Measurements from ENCODE around the gene RCOR3.
"Not testable (repeated sequence)": the region's sequence is repeated elsewhere in the genome, so short reads cannot be mapped to it uniquely, and the experiment has no call there.

RCOR3 gene

GRCh38 chr1:211339631-211340041 lies 80.5 kb downstream of the RCOR3 start:
- in situ Hi-C loops (cut with MboI; ENCODE audit: low sequenced_read_pairs), result no loop called here

DNA sequence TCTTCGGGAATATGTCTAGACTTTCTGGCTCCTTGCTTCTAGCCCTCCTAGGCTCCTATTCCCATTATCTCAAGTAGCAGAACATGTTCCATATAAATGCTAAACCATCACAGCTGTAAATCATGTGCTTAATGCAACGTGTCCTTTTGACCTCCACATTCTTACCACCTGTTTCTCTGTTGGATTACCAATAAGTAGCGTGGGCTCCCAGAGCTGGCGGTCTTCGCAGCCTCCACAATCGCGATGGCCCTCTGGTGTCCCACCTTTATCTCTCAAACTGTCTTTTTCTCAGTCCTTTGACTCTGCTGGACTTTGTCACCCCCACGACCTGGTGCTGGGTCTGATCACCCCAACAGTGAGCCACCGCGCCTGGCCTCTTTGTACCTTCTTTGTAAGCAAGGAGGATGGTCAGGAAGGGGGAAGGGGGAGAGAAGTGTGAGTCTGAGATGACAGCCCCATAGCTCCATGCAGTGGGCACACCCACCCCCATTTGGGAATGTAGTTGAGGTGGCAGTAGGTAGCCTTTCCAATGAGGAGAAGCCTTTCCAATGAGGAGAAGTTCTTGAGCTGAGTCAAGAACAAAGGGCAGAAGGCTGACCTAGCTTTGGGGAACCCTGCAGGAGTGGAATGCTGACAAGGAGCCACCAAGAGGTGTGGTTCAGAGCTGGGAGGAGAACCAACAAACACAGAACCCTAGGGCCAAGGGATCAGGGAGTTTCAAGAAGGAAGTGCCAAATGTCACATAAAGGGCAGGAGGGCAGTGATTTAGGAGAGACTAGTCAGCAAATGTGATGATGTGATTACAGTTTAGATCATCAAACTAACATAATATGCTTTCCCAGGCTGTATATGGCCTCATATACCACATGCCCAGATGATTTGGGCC lies 81.7 kb downstream of the RCOR3 start:
- in situ Hi-C loops (cut with MboI; ENCODE audit: low sequenced_read_pairs), result no loop called here

- in situ Hi-C loops (cut with MboI; ENCODE audit: low sequenced_read_pairs), result no loop called here
Measured at GRCh38 chr1:211341999-211342398, 82.8 kb downstream of the RCOR3 start.

- in situ Hi-C loops (cut with MboI; ENCODE audit: low sequenced_read_pairs), result no loop called here
Measured at GRCh38 chr1:211343607-211344006, 84.4 kb downstream of the RCOR3 start.

DNA sequence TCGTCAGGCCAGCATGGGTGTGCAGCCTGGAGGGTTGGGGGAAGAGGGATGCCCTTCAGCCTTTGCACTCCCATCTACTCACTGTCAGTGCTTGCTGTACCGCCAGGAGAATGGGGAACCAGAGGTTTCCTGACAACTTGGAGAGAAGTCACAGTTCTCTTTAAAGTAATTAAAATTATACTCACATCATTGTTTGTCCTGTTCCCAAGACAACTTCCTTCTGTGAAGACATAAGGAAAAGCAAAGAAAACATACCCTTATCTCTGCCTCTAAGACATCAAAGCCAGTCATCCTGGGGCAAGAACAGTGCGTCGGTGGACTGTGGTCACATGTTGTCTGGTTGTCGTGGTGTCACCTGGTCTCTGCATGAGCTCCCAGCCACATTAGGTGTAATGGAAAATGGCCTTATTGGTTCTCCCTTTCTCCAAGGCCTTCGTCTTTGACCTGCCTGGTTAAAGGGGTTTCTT lies 85.0 kb downstream of the RCOR3 start:
- in situ Hi-C loops (cut with MboI; ENCODE audit: low sequenced_read_pairs), result no loop called here

- in situ Hi-C loops (cut with MboI; ENCODE audit: low sequenced_read_pairs), result no loop called here
Measured at GRCh38 chr1:211345719-211346118, 86.6 kb downstream of the RCOR3 start.

- in situ Hi-C loops (cut with MboI; ENCODE audit: low sequenced_read_pairs), result no loop called here
Measured at GRCh38 chr1:211347077-211347844, 88.1 kb downstream of the RCOR3 start.

- in situ Hi-C loops (cut with MboI; ENCODE audit: low sequenced_read_pairs), result no loop called here
Measured at GRCh38 chr1:211348547-211348946, 89.4 kb downstream of the RCOR3 start.

GRCh38 chr1:211349741-211350140 lies 90.6 kb downstream of the RCOR3 start:
- in situ Hi-C loops (cut with MboI; ENCODE audit: low sequenced_read_pairs), result no loop called here

- in situ Hi-C loops (cut with MboI; ENCODE audit: low sequenced_read_pairs), result not testable (repeated sequence)
Measured at GRCh38 chr1:211352055-211352454, 92.9 kb downstream of the RCOR3 start.

DNA sequence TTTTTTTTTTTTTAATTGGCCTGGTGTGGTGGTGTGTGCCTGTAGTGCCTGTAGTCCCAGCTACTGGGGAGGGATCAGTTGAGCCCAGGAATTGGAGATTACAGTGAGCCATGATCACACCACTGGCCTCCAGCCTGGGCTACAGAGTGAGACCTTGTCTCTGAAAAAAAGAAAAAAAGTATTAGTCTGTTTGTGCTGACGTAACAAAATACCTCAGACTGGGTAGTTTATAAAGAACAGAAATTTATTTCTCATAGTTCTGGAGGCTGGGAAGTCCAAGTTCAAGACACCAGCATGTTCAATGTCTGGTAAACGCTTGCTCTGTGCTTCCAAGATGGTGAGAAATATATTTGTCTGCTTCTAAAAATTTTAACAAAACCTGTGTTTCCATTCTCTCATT lies 93.3 kb downstream of the RCOR3 start:
- in situ Hi-C loops (cut with MboI; ENCODE audit: low sequenced_read_pairs), result no loop called here

DNA sequence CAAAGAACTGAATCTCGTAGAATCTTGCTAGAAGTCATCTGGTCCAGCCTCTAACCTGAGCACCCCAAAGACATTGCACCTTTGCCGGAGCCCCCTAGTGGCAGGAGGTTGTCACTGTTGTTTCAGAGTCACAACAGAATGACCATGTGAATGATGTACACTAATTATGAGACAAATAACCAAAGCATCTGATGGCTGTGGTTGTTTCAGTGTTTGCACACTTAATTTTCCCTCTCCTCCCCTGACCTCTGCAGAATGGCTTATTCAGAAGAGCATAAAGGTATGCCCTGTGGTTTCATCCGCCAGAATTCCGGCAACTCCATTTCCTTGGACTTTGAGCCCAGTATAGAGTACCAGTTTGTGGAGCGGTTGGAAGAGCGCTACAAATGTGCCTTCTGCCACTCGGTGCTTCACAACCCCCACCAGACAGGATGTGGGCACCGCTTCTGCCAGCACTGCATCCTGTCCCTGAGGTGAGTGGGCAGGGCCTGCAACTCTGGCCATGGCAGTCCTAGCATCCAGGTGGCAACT lies 93.9 kb downstream of the RCOR3 start:
- in situ Hi-C loops (cut with MboI; ENCODE audit: low sequenced_read_pairs), result no loop called here

DNA sequence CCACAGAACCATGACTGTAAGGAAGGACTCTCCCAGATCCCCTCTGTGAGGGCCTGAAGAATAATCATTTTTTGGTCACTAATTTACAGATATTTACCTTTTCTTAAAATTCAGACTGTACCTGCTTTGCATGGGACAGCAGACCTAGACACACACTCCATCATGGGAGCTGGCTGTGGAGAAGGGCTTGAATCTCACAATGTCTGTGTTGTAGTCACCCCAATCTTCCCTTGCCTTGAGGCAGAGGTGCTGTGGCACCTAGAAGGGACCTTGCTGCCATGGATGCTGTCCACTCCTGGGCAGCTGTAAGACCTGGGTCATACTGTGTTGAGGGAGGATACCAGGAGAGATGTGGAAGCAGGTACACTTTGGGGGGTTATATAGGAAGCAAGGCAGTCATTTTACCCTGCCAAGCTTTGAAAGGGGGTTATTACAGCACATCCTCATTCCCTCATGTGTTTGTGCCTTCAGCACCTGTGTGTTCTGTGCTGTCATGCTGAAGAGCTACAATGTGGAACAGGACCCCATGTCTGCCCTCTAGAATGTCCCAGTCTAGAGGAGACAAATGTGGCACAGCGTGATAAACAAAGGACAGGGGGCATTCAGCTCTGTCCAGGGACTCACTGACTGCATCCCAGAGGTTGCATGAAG lies 94.5 kb downstream of the RCOR3 start:
- in situ Hi-C loops (cut with MboI; ENCODE audit: low sequenced_read_pairs), result no loop called here

GRCh38 chr1:211355873-211356272 lies 96.7 kb downstream of the RCOR3 start:
- in situ Hi-C loops (cut with MboI; ENCODE audit: low sequenced_read_pairs), result no loop called here

DNA sequence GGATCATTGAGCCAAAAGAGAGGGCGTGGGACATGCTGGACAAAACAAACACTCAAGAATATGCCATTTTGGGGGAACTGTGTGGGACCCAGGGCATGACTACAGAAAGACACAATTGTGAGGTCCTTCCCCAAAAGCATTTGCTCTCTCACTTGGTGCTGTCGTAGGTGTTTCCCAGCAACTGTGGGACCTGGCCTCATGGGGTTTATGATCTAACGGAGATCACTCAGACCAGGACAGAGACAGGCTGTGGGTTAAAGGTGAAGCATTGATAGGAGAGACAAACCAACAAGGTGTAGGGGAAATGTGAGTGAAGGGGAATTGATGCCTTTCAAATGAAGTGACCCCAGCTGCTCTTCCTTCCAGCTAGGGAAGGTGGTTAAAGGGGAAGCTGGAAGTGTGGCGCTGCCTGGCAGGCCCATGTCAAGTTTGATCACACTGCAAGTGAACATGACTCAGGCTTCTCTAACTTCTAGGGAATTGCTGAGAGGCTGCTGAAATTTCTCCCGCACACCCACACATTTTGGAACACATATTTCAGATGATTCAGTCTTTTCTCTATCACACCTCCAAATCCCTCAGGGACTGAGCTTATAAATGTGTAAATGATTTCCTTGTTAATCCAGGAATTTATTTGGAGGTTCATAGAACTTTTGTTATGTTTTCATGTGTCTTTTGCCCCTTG lies 97.7 kb downstream of the RCOR3 start:
- in situ Hi-C loops (cut with MboI; ENCODE audit: low sequenced_read_pairs), result no loop called here

GRCh38 chr1:211358685-211359084 lies 99.5 kb downstream of the RCOR3 start:
- in situ Hi-C loops (cut with MboI; ENCODE audit: low sequenced_read_pairs), result no loop called here

GRCh38 chr1:211359876-211360275 lies 100.7 kb downstream of the RCOR3 start:
- in situ Hi-C loops (cut with MboI; ENCODE audit: low sequenced_read_pairs), result no loop called here

DNA sequence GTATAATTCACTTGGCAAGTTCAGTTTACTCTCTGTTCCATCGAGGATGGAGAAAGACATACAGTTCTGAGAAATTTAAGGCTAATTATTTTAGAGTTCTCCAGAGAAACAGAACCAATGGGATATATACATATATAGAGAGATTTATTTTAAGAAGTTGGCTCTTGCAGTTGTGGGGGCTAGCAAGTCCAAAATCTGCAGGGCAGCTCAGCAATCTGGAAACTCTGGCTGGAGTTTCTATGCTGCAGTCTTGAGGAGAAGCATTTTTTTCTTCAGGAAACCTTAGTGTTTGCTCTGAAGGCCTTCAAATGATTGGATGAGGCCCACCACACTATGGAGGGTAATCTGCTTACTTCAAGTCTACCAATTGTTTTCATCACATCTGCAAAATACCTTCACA lies 102.0 kb downstream of the RCOR3 start:
- in situ Hi-C loops (cut with MboI; ENCODE audit: low sequenced_read_pairs), result no loop called here

Measured in hTERT RPE-1 (cell line).